ENCODE results near the gene FAM234B. TPM values are rescaled to one million over a fixed set of nuclear protein-coding genes. Genes with fewer than 3 reads are reported as not detected.

The FAM234B gene
- total and polyA plus RNA-seq, 2 experiments from 2014 or later, result 9.5 to 21.1 TPM

DNA sequence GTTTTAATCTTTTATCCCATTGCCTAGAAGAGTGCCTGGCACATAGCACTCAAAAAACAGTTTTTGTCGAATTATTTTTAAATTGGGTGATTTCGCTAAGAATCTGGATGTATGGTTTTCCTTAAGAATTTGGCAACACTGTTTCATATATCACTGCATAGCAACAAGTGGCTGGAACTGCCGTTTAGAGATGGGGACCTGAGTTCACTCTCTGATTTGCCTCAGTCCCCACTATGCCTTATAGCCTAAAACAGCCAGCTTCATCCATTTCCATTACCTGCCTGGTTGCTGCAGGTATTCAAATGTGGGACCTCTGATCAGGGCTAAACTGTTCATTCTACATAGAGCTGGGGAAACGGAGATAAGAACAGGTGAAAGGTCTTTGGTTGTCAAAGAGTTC lies 45.9 kb upstream of the FAM234B start:
- Histone ChIP-seq H3K4me3 (0 out of 2 replicates have a peak overlapping the region, but pooled peaks have one; percentile 90), H3K27me3 (ENCODE audit: insufficient read depth) (peaks cover 18% of the 10 kb centered on the region), H3K36me3 (ENCODE audit: insufficient read depth) (no peaks in the 10 kb centered on the region), H3F3A (replicated peaks; ENCODE audit: low read depth) (0 out of 2 replicates have a peak, but pooled peaks cover 6% of the 10 kb centered on the region), H3K4me2 (peak overlapping the region; percentile 81), H3K9me2 (ENCODE audit: insufficient read depth) (no peaks in the 10 kb centered on the region), H3K4me1 (ENCODE audit: insufficient read depth) (peaks cover 28% of the 10 kb centered on the region), H3K27ac (ENCODE audit: low read depth) (no peak overlapping the region), H2AFZ (no peak overlapping the region), H4K20me1 (replicated peaks; ENCODE audit: insufficient read depth) (peaks cover 3% of the 10 kb centered on the region), H3K79me2 (replicated peaks; ENCODE audit: insufficient read depth) (peaks cover 23% of the 10 kb centered on the region)
- peaks cover 12% of the 10 kb centered on the region for H3K36me3 Mint-ChIP-seq (ENCODE audit: low read depth)
- no peak for DNase-seq (ENCODE audit: low spot score)
- ATAC-seq, result no peak
- peaks cover 20% of the 10 kb centered on the region for H3K27me3 Mint-ChIP-seq (ENCODE audit: insufficient read depth, low read depth, poor library complexity)
- TF ChIP-seq ZNF114 (CRISPR knock-in tag; IDR thresholded peaks at IDR 0.05) (no peak), CREB1 (CRISPR knock-in tag; IDR thresholded peaks at IDR 0.05; ENCODE audit: low read depth) (no peak), NANOG (IDR thresholded peaks at IDR 0.05; ENCODE audit: borderline replicate concordance) (no peak), STAT1 (IDR thresholded peaks at IDR 0.05; ENCODE audit: unreplicated experiment) (no peak), ZNF331 (CRISPR knock-in tag; IDR thresholded peaks at IDR 0.05; ENCODE audit: low read depth) (no peak), EZH2phosphoT487 (IDR thresholded peaks at IDR 0.05; ENCODE audit: unreplicated experiment) (no peak), JUNB (IDR thresholded peaks at IDR 0.05; ENCODE audit: unreplicated experiment) (no peak), POLR2AphosphoS5 (IDR thresholded peaks at IDR 0.05; ENCODE audit: low read depth) (no peak), EZH2 (IDR thresholded peaks at IDR 0.05; ENCODE audit: low read depth, unreplicated experiment) (no peak)
- TF ChIP-seq, protein P1, sequence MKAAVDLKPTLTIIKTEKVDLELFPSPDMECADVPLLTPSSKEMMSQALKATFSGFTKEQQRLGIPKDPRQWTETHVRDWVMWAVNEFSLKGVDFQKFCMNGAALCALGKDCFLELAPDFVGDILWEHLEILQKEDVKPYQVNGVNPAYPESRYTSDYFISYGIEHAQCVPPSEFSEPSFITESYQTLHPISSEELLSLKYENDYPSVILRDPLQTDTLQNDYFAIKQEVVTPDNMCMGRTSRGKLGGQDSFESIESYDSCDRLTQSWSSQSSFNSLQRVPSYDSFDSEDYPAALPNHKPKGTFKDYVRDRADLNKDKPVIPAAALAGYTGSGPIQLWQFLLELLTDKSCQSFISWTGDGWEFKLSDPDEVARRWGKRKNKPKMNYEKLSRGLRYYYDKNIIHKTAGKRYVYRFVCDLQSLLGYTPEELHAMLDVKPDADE (IDR thresholded peaks at IDR 0.05), result no peak
- TF ChIP-seq, protein P2, sequence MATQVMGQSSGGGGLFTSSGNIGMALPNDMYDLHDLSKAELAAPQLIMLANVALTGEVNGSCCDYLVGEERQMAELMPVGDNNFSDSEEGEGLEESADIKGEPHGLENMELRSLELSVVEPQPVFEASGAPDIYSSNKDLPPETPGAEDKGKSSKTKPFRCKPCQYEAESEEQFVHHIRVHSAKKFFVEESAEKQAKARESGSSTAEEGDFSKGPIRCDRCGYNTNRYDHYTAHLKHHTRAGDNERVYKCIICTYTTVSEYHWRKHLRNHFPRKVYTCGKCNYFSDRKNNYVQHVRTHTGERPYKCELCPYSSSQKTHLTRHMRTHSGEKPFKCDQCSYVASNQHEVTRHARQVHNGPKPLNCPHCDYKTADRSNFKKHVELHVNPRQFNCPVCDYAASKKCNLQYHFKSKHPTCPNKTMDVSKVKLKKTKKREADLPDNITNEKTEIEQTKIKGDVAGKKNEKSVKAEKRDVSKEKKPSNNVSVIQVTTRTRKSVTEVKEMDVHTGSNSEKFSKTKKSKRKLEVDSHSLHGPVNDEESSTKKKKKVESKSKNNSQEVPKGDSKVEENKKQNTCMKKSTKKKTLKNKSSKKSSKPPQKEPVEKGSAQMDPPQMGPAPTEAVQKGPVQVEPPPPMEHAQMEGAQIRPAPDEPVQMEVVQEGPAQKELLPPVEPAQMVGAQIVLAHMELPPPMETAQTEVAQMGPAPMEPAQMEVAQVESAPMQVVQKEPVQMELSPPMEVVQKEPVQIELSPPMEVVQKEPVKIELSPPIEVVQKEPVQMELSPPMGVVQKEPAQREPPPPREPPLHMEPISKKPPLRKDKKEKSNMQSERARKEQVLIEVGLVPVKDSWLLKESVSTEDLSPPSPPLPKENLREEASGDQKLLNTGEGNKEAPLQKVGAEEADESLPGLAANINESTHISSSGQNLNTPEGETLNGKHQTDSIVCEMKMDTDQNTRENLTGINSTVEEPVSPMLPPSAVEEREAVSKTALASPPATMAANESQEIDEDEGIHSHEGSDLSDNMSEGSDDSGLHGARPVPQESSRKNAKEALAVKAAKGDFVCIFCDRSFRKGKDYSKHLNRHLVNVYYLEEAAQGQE (IDR thresholded peaks at IDR 0.05; ENCODE audit: unreplicated experiment), result no peak
- TF ChIP-seq, protein P3, sequence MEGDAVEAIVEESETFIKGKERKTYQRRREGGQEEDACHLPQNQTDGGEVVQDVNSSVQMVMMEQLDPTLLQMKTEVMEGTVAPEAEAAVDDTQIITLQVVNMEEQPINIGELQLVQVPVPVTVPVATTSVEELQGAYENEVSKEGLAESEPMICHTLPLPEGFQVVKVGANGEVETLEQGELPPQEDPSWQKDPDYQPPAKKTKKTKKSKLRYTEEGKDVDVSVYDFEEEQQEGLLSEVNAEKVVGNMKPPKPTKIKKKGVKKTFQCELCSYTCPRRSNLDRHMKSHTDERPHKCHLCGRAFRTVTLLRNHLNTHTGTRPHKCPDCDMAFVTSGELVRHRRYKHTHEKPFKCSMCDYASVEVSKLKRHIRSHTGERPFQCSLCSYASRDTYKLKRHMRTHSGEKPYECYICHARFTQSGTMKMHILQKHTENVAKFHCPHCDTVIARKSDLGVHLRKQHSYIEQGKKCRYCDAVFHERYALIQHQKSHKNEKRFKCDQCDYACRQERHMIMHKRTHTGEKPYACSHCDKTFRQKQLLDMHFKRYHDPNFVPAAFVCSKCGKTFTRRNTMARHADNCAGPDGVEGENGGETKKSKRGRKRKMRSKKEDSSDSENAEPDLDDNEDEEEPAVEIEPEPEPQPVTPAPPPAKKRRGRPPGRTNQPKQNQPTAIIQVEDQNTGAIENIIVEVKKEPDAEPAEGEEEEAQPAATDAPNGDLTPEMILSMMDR (conservative IDR thresholded peaks at IDR 0.05; ENCODE audit: low read depth in 2 of 2), result no peak
- TF ChIP-seq, protein P4, sequence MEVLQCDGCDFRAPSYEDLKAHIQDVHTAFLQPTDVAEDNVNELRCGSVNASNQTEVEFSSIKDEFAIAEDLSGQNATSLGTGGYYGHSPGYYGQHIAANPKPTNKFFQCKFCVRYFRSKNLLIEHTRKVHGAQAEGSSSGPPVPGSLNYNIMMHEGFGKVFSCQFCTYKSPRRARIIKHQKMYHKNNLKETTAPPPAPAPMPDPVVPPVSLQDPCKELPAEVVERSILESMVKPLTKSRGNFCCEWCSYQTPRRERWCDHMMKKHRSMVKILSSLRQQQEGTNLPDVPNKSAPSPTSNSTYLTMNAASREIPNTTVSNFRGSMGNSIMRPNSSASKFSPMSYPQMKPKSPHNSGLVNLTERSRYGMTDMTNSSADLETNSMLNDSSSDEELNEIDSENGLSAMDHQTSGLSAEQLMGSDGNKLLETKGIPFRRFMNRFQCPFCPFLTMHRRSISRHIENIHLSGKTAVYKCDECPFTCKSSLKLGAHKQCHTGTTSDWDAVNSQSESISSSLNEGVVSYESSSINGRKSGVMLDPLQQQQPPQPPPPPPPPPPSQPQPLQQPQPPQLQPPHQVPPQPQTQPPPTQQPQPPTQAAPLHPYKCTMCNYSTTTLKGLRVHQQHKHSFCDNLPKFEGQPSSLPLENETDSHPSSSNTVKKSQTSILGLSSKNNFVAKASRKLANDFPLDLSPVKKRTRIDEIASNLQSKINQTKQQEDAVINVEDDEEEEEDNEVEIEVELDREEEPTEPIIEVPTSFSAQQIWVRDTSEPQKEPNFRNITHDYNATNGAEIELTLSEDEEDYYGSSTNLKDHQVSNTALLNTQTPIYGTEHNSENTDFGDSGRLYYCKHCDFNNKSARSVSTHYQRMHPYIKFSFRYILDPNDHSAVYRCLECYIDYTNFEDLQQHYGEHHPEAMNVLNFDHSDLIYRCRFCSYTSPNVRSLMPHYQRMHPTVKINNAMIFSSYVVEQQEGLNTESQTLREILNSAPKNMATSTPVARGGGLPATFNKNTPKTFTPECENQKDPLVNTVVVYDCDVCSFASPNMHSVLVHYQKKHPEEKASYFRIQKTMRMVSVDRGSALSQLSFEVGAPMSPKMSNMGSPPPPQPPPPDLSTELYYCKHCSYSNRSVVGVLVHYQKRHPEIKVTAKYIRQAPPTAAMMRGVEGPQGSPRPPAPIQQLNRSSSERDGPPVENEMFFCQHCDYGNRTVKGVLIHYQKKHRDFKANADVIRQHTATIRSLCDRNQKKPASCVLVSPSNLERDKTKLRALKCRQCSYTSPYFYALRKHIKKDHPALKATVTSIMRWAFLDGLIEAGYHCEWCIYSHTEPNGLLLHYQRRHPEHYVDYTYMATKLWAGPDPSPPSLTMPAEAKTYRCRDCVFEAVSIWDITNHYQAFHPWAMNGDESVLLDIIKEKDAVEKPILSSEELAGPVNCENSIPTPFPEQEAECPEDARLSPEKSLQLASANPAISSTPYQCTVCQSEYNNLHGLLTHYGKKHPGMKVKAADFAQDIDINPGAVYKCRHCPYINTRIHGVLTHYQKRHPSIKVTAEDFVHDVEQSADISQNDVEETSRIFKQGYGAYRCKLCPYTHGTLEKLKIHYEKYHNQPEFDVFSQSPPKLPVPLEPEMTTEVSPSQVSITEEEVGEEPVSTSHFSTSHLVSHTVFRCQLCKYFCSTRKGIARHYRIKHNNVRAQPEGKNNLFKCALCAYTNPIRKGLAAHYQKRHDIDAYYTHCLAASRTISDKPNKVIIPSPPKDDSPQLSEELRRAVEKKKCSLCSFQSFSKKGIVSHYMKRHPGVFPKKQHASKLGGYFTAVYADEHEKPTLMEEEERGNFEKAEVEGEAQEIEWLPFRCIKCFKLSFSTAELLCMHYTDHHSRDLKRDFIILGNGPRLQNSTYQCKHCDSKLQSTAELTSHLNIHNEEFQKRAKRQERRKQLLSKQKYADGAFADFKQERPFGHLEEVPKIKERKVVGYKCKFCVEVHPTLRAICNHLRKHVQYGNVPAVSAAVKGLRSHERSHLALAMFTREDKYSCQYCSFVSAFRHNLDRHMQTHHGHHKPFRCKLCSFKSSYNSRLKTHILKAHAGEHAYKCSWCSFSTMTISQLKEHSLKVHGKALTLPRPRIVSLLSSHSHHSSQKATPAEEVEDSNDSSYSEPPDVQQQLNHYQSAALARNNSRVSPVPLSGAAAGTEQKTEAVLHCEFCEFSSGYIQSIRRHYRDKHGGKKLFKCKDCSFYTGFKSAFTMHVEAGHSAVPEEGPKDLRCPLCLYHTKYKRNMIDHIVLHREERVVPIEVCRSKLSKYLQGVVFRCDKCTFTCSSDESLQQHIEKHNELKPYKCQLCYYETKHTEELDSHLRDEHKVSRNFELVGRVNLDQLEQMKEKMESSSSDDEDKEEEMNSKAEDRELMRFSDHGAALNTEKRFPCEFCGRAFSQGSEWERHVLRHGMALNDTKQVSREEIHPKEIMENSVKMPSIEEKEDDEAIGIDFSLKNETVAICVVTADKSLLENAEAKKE (CRISPR knock-in tag; IDR thresholded peaks at IDR 0.05), result no peak
- H3K9me3 Mint-ChIP-seq, result peaks cover 8% of the 10 kb centered on the region; the same call in 1 of the 3 replicates
- no peak overlapping the region for H3K27ac Mint-ChIP-seq
- H3K4me3 Mint-ChIP-seq, result no peak overlapping the region; the same call in 2 of the 3 replicates
- H3K4me1 Mint-ChIP-seq, result peaks cover 36% of the 10 kb centered on the region

Data from GM23338 (cell line).